H1 (cell line): ENCODE data around the gene PAX6.

Experiments used
- ATF3 ChIP-seq: IDR thresholded peaks from 2 replicates; pipeline ENCODE4 v1.6.1; 2011; ENCODE audit warnings: low read depth, mild to moderate bottlenecking, low read length; ENCODE audit not compliant: insufficient read depth
- CBX8 ChIP-seq: fragments of 300-800, 300-1000 bp; sonication (generic); IDR thresholded peaks from 2 replicates; pipeline ENCODE4 v1.7.1; 2016; ENCODE audit warnings: low read depth, low read length, borderline replicate concordance
- CTCF ChIP-seq, 3 experiments: IDR thresholded peaks; 1 replicate in 2 of 3; 2 replicates in 1 of 3; pipeline versions ENCODE4 v1.5.1 to v1.6.1; 2011; ENCODE audit warnings: low read length in 3 of 3, mild to moderate bottlenecking in 3 of 3, inconsistent platforms in 2 of 3, low read depth in 1 of 3, moderate library complexity in 1 of 3; ENCODE audit not compliant: insufficient read depth in 1 of 3; ENCODE audit errors: control extremely low read depth in 1 of 3
- MAX ChIP-seq: IDR thresholded peaks from 2 replicates; pipeline ENCODE4 v1.6.1; 2012; ENCODE audit warnings: inconsistent platforms

- TF ChIP-seq CTCF (IDR thresholded peaks at IDR 0.05; ENCODE audit: control extremely low read depth in 1 of 3, insufficient read depth in 1 of 3, low read depth in 1 of 3, low read length in 3 of 3): no peak
- TF ChIP-seq ATF3: no peak
- no peak for TF ChIP-seq CBX8
- TF ChIP-seq MAX: no peak
Measured at GRCh38 chr11:31813391-31814175, 2.5 kb upstream of the PAX6 start.
